Esophagus muscularis mucosa (tissue), 4 donors: ENCODE data around the gene GDF10. TPM values are rescaled to one million over a fixed set of nuclear protein-coding genes. Genes with fewer than 3 reads are reported as not detected.

Experiments used
- DNase-seq: peaks from one replicate; pipeline ENCODE4 v3.0.0-alpha.2; 2017; ENCODE audit errors: extremely low spot score
- H3K27ac ChIP-seq, 4 donors: fragments of 200-600 bp; sonication (generic); replicated peaks in 1 of 4; 1 replicate in 3 of 4; 2 replicates in 1 of 4; pipeline ENCODE4 v1.5.1; 2016 to 2019; ENCODE audit warnings: mild to moderate bottlenecking in 1 of 4
- H3K27me3 ChIP-seq, 4 donors: fragments of 200-600 bp; sonication (generic); one replicate each; pipeline versions ENCODE4 v1.5.1 to v1.6.0; 2016 to 2019
- H3K36me3 ChIP-seq, 4 donors: fragments of 200-600 bp; sonication (generic); one replicate each; pipeline ENCODE4 v1.5.1; 2016 to 2019
- H3K4me1 ChIP-seq, 4 donors: fragments of 200-600 bp; sonication (generic); one replicate each; pipeline ENCODE4 v1.5.1; 2016 to 2019
- H3K4me3 ChIP-seq, 4 donors: fragments of 200-600 bp; sonication (generic); 1 replicate in 2 of 4; 2 replicates in 2 of 4; pipeline ENCODE4 v1.5.1; 2016 to 2019; ENCODE audit warnings: mild to moderate bottlenecking in 4 of 4, moderate library complexity in 1 of 4
- H3K9me3 ChIP-seq, 4 donors: fragments of 200-600 bp; sonication (generic); 1 replicate in 3 of 4; 2 replicates in 1 of 4; pipeline ENCODE4 v1.5.1; 2016 to 2019
- EP300 ChIP-seq: sonication (generic); formaldehyde crosslinking; IDR thresholded peaks from one replicate; pipeline ENCODE4 v1.6.1; 2017; ENCODE audit warnings: antibody characterized with exemption
- POLR2A ChIP-seq: fragments of 450-650 bp; IDR thresholded peaks from one replicate; pipeline ENCODE4 v1.6.1; 2017; ENCODE audit warnings: antibody characterized with exemption, moderate library complexity, mild to moderate bottlenecking, low read depth
- POLR2AphosphoS5 ChIP-seq, 2 donors: sonication (generic); formaldehyde crosslinking; IDR thresholded peaks; one replicate each; pipeline ENCODE4 v1.6.1; 2017; ENCODE audit warnings: antibody characterized with exemption in 2 of 2
- WGBS: methylation state at CpG from one replicate; pipeline ENCODE4 v1.1.5; 2018; 5-methylcytosine and 5-hydroxymethylcytosine counted together
- intact Hi-C: fragments of 100-400 bp; cut with DNase I; formaldehyde crosslinking; loops from one replicate; pipeline ENCODE4 v1.15.1; 2023
- total RNA-seq, 4 donors: library from RNA; depleted of rRNA; stranded (reverse); fragments of >200 nt; gene quantifications; one replicate each; pipeline versions ENCODE4 v1.1.0 to v1.2.1, GENCODE V29; 2016
- TF ChIP-seq, protein P1 (sequence below), 3 experiments: fragments of 200-600 bp in 2 of 3; fragments of 450-650 bp in 1 of 3; sonication (generic) in 2 of 3; IDR thresholded peaks; one replicate each; pipeline ENCODE4 v1.5.1; 2017 to 2019; ENCODE audit warnings: antibody characterized with exemption in 3 of 3, mild to moderate bottlenecking in 2 of 3, moderate library complexity in 1 of 3

GDF10 gene
- total RNA-seq, 4 donors from 2014 or later: 5.6 to 33.3 (median 29.5) TPM

DNA sequence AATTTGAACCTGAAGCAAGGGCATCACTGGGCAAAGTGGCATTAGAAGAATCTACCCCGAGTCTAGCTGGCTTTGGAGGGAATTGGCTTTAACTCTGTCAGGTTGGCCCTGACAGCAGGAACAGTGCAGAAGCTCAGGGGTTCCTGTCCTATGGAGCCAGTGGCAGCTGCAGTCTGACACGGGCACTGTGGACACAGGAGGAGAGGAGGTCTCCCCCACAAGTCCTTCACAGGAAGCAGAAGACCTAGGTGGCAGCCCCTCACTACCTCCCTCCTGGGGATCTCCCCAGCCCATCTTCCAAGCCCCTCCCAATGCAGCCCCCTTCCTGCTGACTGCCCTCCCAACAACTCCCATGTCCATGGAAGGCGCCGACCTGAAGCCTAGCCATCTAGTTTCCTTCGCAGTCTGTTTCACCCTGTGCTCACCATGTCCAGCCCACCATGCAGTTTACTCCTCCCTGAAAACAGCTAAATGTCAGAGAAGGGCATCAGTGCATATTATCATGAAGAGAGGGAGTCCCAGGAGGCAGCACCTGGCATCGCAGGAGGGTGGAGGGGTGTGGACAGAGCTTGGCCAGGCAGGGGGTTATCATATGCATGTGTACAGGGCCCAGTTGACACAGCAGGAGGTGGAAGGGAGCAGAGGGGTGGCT lies 17.9 kb upstream of the GDF10 start:
- H3K27ac ChIP-seq: no peak overlapping the region
- intact Hi-C loops: no loop called here
- TF ChIP-seq POLR2AphosphoS5 (IDR thresholded peaks at IDR 0.05) (no peak), EP300 (no peak), POLR2A (no peak)
- TF ChIP-seq, protein P1, sequence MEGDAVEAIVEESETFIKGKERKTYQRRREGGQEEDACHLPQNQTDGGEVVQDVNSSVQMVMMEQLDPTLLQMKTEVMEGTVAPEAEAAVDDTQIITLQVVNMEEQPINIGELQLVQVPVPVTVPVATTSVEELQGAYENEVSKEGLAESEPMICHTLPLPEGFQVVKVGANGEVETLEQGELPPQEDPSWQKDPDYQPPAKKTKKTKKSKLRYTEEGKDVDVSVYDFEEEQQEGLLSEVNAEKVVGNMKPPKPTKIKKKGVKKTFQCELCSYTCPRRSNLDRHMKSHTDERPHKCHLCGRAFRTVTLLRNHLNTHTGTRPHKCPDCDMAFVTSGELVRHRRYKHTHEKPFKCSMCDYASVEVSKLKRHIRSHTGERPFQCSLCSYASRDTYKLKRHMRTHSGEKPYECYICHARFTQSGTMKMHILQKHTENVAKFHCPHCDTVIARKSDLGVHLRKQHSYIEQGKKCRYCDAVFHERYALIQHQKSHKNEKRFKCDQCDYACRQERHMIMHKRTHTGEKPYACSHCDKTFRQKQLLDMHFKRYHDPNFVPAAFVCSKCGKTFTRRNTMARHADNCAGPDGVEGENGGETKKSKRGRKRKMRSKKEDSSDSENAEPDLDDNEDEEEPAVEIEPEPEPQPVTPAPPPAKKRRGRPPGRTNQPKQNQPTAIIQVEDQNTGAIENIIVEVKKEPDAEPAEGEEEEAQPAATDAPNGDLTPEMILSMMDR (IDR thresholded peaks at IDR 0.05): no peak
- H3K9me3 ChIP-seq: no peaks in the 10 kb centered on the region
- peaks cover 0 to 10% (median 0%) of the 10 kb centered on the region in 4 donors for H3K27me3 ChIP-seq
- WGBS: 84% methylated on average over 6 of the region's 6 CpGs
- H3K4me3 ChIP-seq: no peak overlapping the region
- H3K4me1 ChIP-seq: no peaks in the 10 kb centered on the region
- no peak for DNase-seq
- no peaks in the 10 kb centered on the region for H3K36me3 ChIP-seq

DNA sequence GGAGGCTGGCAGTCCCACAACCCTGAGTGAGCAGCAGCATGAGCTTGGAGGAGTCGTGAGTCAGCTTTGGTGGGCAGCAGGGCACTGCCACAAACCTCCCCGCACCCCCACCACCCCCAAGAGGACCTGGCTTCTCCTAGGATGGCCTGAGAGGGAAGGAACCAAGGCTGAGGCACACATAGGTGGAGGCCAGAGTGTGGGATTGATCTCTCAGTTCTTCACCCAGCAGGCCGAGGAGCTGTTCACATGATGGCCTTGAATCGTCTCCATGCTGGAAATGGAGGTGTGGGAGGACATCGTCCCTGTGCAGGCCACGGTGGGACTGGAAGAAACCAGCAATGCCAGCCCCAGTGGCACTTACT lies 17.4 kb upstream of the GDF10 start:
- H3K4me3 ChIP-seq: no peak overlapping the region
- intact Hi-C loops: no loop called here

DNA sequence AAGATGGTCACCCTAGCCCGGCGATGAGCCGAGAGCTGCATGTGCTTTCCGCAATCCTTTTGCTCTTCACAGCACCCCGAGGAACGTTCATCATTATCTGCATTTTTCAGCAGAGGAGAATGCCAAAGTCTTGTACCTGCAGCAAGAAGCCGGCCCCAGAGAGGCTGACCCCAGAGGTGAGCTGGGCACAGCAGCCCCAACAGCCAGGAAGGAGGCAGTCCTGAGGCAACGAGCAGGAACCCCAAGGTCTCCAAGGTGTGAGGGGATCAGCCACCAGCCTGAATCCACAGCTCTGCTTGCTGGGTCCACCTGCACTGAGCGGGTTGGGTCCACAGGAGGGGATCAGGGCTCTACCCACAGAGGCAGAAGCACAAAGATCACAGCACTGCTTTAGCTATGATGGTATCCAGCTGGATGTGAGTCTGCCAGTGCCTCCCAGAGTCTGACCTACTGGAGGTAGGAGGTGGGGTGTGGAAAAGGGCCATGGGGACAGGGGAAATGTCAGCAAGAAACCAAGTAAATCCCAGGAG lies 16.8 kb upstream of the GDF10 start:
- peaks cover 0 to 4% (median 0%) of the 10 kb centered on the region in 4 donors for H3K4me1 ChIP-seq
- H3K27ac ChIP-seq: no peak overlapping the region
- H3K36me3 ChIP-seq: no peaks in the 10 kb centered on the region
- H3K9me3 ChIP-seq: no peaks in the 10 kb centered on the region
- no peak overlapping the region for H3K4me3 ChIP-seq
- intact Hi-C loops: no loop called here
- peaks cover 0 to 11% (median 0%) of the 10 kb centered on the region in 4 donors for H3K27me3 ChIP-seq
- no peak for DNase-seq
- WGBS: 86% methylated on average over 8 of the region's 9 CpGs
- TF ChIP-seq EP300 (no peak), POLR2AphosphoS5 (IDR thresholded peaks at IDR 0.05) (no peak), POLR2A (no peak)
- TF ChIP-seq, protein P1 (IDR thresholded peaks at IDR 0.05): no peak

More for the DNA sequence above, 17.4 kb upstream of the GDF10 start:
- TF ChIP-seq, protein P1 (IDR thresholded peaks at IDR 0.05): no peak
- no peak for TF ChIP-seq POLR2AphosphoS5 (IDR thresholded peaks at IDR 0.05)
- no peak for DNase-seq
- Histone ChIP-seq H3K27me3 (peaks cover 0 to 11% (median 0%) of the 10 kb centered on the region in 4 donors), H3K36me3 (no peaks in the 10 kb centered on the region), H3K27ac (no peak overlapping the region), H3K4me1 (peaks cover 0 to 4% (median 0%) of the 10 kb centered on the region in 4 donors), H3K9me3 (no peaks in the 10 kb centered on the region)
- 88% methylated on average over 5 of the region's 6 CpGs for WGBS

DNA sequence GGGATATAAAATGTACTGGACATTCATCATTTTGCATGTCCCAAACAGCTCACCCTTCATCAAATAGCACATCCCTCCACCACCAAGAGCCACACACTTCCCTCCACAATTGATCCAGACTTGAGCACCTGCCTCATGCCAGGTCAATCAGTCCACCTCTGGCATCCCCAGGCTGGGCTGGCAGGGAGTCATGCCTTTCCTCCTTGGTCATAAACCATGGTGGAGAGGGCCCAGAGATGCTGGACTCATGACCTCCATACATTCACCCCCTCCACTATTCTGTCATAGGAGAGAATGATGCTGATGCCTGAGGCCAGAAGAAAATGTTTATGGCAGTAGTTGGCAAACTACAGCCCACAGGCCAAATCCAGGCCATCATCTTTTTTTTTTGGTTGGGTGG lies 16.1 kb upstream of the GDF10 start:
- H3K27ac ChIP-seq: no peak overlapping the region
- H3K27me3 ChIP-seq: peaks cover 0 to 11% (median 0%) of the 10 kb centered on the region in 4 donors
- no peak for DNase-seq
- no peaks in the 10 kb centered on the region for H3K36me3 ChIP-seq
- peaks cover 0 to 4% (median 0%) of the 10 kb centered on the region in 4 donors for H3K4me1 ChIP-seq
- intact Hi-C loops: no loop called here
- no peaks in the 10 kb centered on the region for H3K9me3 ChIP-seq
- TF ChIP-seq POLR2AphosphoS5 (IDR thresholded peaks at IDR 0.05) (no peak), POLR2A (no peak), EP300 (no peak)
- TF ChIP-seq, protein P1 (IDR thresholded peaks at IDR 0.05): no peak
- H3K4me3 ChIP-seq: no peak overlapping the region
